Inflammatory macrophage treated with lipopolysaccharide for 1 hour (primary cell): Measurements from ENCODE around the gene B4GALT5.
"Not testable (repeated sequence)": the region's sequence is repeated elsewhere in the genome, so short reads cannot be mapped to it uniquely, and the experiment has no call there.

Source experiments
- DNase-seq, 2 donors: peaks; one replicate each; pipeline ENCODE4 v3.0.0-alpha.2; 2020 to 2022

Gene B4GALT5

DNA sequence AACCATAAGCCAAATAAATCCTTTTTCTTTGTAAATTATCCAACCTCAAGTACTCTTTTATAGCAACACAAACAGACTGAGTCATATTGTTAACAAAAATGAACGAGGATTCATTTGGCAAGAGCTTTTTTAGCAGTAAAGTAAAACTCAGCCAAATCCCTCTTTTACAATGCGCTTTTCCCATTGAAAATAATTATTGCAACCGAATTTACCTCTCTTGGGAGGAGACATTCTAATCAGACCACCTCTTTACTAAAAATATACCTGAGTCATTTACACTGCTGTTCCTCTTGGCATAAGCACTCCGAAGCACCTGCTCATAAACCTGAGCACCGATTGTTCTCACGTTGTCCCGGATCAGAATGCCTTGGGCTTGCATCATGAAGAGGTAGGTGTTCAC, 57.4 kb downstream of the B4GALT5 start:
- DNase-seq = no peak

DNA sequence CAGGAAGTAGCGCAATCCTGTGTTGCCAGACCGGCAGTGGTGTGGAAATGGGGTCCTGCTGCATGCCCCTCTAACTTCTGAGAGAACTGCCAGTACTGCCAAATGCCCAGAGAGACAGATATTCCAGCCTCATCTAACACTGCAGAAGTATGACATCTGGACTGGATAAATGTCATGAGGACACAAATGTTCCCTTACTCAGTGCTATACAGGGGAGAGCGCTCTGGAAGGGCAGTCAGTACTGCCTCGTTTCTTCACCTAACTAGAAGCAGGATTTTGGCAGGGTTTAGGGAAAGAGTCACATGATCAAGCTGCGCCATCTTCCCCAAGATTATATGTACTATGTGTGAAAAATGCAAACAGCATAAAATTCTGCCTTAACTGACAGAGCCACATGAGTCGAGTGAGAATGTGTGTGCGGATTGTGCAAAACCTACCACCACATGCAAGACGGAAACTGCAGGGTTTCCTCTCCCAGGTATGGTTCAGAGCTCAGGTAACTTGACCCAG, 59.7 kb downstream of the B4GALT5 start:
- no peak for DNase-seq

DNA sequence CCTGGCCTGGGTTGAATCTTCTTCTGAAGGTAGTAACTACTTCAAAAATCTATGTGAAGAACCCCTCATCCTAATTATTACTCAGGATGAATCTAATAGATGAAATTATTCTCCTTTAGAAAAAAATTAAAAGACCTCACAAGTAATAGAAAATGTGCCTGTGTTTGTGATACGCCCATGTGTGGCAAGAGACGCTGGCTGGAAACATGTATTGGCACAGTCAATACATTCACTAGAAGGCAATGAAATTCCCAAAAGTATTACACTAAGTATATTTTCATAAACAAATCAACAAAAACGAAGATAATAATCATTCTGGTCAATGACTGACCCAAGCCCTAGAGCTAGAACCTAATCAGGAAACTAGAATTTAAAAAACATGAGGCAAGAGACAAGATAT, 64.0 kb downstream of the B4GALT5 start:
- DNase-seq = no peak

DNA sequence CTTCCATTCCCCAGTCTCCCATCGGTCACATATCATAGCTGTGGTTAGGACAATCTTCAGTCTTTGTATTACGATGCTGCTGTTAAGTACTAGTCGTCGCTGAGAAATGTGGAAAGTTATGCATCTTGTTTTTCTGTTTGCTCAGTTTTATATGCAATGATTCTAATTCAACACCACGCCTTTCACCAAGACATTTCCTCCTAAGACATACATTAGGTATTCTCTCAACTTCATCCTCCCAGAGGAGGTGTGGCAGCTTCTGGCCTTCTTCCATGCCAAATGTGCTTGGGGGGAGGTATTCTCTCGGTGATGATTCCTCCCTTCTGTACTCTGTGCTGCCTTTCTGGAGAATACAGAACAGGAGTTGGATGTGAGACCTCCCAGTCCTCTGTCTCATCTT, 66.1 kb downstream of the B4GALT5 start:
- DNase-seq = no peak

DNA sequence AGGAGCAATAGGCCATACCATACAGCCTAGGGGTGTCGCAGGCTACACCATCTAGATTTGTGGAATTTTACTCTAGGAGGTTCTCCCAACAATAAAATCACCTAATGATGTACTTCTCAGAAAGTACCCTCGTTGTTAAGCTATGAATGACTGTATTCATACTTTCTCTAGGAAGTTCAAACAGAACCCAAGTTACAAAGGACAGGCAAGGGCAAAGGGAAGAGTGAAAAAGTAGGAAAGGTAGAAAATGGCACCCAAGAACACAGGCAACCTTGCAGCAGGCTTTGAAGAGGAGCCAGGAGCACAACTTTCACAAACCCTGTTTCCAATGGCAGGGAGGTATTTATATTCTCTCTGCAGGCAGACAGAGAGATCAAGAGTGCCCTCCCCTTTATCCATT, 67.2 kb downstream of the B4GALT5 start:
- DNase-seq = no peak

DNA sequence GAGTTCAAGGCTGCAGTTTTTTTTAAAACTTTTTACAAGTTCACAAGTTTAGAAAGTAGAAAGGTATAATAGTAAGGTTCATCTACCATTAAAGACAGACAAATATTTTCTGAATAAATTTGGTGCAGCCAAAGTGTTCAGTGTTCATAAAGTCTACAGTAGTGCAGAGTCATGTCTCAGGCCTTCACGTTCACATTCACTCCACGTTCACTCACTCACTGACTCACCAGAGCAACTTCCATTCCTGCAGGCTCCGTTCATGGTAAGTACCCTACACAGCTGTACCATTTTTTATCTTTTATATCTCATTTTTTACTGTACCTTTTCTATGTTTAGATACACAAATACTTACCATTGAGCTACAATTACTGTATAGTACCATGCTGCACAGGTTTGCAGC, 67.6 kb downstream of the B4GALT5 start:
- no peak for DNase-seq

DNA sequence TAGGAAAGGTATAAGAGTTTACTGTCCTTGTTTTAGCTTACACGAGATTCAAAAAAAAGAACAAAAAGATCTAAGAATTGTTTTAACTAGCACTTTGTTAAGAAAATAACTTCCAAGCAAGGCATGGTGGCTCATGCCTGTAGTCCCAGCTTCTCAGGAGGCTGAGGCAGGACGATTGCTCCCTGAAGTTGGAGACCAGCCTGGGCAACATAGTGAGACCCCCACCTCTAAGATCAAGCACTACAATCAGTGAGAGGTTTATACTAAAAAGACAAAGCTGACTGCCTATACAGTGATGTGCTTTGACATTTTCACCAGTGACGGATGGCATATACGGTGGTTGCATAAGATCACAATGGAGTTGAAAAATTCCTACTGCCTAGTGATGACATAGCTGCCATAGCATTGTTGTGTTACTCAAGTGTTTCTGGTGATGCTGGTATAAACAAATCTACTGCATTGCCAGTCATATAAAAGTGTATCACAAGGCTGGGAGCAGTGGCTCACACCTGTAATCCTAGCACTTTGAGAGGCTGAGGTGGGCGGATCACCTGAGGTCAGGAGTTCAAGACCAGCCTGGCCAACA, 68.6 kb downstream of the B4GALT5 start:
- DNase-seq = no peak

DNA sequence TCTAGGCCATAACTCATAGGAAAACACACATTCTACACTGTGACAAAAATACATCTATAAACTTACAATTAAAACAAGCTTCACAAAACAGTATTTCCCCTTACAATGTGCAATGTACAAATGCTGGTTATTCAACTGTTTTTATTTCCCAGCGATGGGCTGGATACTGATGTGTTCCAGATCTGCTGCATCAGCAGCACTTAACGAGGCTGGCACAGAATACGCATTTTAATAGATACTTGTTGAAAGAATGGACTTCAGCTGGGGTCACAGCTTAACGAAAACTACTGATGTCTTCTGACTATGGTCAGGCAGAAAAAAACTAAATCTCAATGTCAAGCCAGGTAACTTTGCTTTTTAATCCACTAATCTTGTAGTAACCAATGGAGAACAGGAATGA, 70.9 kb downstream of the B4GALT5 start:
- no peak for DNase-seq

DNA sequence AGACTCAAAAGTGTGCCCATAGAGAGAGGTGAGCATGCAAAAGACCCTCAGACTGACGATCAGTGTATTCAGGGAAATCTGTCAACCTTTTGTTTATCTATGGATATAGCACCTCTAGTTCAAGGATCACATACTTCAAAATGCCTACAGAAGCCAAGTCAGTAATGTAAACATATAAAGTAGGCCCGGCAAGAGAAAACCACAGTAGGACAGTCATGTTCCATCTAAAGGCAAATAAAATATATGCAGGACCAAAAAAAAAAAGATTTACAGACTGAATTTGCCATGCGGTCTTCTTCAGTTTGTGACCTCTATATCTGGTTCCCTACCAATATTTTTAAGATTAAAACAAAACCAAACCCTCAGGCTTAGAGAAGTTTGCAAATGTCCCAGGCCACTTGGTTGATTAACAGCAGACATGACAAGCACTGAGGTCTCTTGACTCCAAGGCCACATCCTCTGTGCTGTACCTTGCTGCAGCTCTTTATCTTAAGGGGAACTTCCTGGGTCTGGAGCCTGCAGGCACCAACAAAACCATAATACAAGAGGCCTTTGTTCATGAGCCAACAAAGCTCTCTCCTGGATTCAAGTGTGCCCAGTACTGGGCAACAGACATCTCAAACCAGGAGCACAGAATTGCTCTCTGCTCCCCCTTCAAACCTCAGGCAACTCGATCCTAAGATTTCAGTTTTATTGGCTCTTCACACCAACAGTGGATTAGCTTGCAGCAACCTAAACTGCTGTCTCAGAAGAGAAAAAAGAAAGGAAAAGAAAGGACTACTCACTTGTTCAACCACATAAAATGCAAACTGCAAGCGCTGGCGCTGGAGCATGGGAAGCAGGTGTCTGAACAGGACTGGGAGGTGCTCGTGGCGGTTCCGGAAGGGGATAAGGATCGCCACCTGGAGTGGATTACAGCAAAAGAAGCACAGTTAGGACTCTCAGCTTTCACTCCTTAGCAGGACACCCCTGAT, 71.7 kb downstream of the B4GALT5 start:
- no peak for DNase-seq

DNA sequence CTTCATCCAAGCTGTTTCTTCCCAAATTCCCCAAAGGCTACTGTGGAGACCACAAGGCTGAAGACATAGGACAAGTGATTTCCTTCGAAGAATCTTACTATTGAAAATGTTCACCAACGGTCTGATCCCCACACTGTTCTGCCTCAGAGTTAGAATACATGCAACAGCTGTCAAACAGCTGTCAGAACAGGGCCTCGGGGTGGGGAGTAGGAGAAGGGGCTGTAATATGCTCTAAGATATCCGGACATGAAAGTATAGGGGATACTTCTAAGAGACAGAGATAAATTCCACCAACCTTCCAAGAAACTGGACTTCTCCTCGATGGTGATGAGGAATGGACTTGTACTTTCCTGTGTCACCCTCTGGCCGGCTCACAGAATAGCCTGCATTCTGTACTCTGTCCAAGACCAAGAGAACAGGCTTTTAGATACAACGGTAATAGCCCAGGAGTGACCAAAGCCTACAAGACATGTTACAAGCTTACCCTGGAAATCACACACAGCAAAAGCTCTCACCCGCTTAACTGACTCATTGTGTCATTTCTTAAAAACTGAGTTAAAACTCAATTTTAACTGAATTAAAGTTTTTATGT, 76.5 kb downstream of the B4GALT5 start:
- no peak for DNase-seq

DNA sequence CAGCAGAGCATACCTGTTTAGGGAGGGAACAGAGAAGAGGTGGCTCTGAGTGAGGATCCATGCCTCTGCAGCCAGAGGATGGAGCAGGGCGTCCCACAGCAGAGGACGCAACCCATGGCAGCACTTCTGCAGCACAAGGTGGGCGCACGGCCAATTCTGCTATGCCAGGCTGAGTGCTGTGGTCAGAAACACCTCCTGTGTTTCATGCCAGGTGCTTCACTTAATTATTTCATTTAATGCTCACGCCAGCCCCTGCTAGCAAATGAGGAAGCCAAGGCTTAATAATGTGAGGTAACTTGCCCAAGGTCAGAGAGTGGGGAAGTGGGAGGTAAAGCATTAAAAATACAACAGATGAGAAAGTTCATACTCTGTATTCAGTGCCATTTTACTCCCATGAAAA, 77.2 kb downstream of the B4GALT5 start:
- no peak for DNase-seq

DNA sequence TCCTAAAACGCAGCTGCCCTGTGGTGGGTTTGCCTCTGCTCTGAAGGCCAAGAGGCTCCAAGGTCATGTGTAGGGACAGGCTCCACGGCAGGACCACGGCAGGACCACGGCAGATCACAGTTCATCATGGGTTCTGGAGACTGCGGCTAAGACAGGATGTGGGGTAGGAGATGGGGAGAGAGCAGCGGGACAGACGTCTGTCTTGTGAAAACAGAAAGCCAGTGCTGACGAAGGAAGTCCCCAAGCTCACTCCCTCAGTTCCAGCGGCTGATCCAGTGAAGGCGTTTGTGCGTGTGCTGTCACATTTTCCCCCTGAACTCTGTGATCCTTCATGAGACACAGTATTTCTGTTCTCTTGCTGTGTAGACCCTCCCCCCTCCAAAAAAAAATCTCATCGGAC, 77.8 kb downstream of the B4GALT5 start:
- no peak for DNase-seq

DNA sequence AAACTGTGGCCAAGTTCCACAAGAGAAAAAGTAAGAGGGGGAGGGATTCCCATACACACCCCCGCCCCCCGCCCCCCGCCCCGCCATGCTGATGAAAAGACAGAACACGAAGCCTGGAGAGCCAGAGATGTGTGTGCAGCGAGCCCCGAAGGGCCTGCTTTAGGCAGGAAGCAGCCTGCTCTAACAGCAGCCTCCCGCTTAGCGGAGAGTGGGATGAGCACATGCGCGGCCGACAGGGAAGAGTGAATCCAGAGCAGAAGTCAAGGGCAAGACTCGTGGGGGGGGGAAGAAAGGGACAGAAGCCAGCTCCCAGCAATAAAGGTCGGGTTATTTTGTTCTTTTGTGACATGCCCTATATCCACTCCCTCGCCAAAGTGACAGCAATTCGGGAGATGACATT, 78.5 kb downstream of the B4GALT5 start:
- DNase-seq = no peak

DNA sequence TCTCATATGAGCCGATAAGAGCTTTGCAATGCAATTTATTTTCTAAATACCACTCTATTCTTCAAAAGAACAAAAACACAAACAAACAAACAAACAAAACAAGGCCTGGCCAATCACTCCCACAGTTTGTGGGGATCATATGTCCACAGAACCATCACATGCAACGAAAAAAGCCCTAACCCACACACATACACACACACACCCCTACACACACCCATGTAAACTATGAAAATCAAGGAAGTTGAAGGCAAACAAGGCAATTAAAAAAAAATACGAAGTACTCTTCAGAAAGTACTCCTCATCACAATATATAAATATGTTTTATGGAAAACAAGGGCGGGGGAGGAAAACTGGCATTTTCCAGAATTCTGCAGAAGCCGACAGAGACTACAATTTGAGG, 79.6 kb downstream of the B4GALT5 start:
- no peak for DNase-seq

DNA sequence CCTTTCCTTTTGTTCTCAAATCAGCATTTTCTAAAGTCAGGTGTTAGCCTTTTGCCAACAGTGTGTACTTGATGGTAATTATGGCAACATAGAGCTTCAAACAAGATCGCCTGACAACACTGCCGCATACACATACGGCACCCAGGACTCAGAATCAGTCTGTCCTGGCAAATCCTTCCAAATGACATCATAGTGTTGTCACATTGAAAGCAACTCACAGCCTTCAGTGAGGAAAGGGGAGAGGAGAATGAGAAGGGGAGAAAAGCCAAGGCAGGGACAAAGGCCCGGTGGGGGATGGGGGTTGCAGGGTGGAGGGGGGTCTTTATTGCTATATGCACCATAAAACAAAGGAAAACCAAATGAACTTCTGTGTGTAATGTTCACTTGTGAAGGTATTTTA, 80.0 kb downstream of the B4GALT5 start:
- DNase-seq = no peak

DNA sequence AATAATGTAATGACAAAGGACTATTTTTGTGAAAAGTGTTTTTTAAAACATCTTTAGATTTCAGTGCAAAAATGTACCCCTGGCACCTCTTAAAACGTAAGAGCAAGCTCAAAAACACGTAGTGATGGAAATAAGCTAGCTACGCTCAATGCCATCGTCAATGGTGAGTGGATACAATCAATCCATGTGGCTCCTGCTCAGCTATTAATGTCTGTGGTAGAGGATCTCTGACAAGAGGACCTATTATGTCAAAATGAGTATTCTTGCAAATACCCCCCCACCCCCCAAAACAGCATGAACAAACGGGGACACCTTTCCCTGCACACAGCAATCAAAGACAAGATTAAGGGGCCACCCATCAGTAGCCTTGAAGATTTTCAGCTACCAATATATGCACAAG, 80.7 kb downstream of the B4GALT5 start:
- DNase-seq = no peak

DNA sequence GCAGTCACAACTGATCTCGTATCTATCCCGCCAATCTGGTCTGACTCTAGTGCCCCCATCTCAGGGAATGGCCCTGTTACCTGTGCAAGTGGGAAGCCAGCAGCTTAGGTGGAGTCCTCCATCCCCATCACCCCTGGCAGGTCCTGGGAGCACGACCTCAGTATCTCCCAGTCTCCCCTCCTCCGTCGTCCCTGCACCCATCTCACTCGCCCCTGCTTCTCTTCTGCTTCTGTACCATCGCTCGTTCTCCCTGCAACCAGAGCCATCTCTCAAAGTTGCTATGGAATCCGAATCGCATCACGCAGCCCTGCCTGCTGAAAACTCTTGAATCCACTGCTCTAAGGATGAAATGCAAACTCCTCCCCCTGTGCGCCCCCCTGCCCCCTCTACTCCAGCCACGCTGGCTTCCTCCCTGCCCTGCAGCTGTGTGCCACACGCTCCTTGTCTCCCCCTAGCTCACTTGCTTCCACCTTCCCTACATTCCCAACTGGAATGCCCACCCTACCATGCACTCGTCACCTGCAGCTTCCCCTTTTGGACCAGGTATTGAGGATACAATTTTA, 81.7 kb downstream of the B4GALT5 start:
- DNase-seq = no peak

DNA sequence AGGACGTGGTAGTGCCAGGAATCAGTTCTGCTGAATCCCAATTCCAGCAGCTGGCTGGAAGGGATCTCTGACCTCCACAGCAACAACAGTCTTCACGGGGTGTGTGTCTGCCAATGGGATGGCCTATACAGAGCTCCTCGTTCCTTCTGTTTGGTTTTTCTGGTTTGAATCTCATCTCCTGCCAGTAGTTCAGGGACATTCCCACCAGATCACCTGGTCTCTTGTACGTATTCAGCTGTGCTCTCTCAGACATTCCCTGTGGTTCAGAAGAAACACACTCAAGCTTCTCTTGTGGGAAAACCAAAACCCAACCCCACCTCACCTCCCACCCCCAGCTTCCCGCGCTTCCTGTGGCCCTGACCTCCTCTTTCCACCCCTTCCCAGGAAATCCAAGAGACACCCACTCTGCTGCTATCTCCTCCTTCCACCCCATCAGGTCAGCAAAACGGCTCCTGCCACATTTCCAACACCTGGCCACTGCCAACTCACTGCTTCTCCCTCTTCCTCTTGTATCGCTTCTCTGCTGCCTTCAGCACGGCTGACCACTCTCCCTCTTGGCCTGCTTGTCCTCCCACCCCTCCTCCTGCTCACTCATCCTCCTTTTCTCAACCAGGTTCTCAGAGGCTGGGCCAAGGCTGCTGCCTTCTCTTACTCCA, 82.5 kb downstream of the B4GALT5 start:
- DNase-seq = no peak

DNA sequence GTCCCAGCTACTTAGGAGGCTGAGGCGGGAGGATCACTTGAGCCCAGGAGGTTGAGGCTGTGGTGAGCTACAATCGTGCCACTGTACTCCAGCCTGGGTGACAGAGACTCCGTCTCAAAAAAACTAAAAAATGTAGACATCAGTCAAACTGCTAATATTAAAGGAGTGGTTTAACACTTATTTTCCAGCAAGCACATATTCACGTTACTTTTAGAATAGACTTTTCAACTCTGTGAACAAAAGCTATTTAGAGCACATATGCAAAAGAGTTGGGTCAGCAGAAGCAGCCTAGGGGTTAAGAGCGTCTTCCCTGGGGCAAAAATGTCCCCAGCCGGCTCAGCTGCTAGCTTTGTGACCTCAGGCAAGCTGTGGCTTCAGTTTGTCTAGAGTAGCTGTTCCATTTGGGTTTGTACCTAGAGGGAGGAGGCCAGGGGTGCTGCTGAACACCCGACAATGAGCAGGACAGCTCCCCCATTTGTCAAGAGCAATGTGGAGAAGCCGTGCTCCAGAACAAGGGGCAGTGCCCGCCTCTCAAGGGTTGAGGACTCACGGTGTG, 83.2 kb downstream of the B4GALT5 start:
- no peak for DNase-seq

DNA sequence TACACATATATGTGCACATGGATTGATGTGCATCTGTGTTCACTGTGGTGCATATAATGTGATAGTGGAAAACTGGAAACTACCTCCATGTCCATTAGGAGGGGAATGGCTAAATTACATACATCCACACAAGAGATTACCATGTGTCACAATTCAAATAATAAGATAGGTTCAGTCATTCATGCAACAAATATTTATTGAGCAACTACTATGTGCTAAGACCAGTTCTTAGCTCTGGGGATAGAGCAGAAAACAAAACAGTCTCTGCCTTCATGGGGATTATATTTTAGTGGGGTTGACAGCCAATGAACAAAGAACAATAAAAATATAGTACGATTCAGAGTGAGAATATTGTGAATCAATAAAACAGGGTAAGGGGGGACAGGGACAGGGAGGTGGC, 84.1 kb downstream of the B4GALT5 start:
- DNase-seq = no peak

DNA sequence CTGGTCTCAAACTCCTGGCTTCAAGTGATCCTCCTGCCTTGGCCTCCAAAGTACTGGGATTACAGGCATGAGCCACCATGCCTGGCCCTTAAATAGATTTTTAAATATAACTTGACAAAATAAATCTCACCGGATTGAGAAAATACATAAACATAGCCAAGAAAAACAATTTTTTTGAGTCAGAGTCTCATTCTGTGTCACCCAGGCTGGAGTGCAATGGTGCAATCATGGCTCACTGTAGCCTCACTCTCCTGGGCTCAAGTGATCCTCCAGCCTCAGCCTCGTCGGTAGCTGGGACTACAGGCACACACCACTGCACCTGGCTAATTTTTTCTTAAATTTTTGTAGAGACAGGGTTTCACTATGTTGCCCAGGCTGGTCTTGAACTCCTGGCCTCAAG, 85.4 kb downstream of the B4GALT5 start:
- not testable (repeated sequence) for DNase-seq

DNA sequence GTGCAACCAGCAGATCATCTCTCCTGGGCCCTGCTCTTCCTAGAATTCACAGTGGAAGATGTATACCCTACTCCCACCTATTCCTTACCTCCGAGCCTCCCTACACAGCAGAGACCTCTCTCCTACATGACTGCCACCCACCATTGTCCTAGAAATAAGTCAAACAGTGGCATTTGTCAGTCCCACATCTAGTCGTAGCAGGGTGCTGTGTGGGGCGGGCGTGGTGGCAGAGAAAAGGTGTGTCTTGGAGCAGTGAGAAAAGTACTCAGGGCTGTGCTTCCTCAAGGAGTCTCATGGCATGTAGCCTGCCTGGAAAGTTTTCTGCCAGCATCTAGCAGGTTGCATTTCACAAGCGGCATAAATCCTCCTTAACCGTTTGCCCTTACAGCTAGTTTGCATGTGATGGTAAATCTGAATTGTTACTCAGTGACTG, 86.3 kb downstream of the B4GALT5 start:
- no peak for DNase-seq

DNA sequence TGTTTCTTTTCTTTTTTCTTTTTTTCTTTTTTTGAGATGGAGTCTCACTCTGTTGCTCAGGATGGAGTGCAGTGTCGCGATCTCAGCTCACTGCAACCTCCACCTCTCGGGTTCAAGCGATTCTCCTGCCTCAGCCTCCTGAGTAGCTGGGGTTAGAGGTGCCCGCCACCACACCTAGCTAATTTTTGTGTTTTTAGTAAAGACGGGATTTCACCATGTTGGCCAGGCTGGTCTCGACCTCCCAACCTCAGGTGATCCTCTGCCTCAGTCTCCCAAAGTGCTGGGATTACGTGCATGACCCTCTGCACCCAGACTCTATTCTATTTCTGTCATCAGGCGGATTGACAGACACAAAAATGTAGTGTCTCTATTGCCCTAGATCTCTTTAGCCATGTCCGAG, 88.7 kb downstream of the B4GALT5 start:
- DNase-seq = not testable (repeated sequence)
